Lower lobe of right lung (tissue), 2 donors: ENCODE measurements around the gene DAGLA. TPM values are rescaled to one million over a fixed set of nuclear protein-coding genes. Genes with fewer than 3 reads are reported as not detected.
A peak's percentile ranks its signal among the peaks of the same experiment; 100 is the strongest.
"Not testable (repeated sequence)": the region's sequence is repeated elsewhere in the genome, so short reads cannot be mapped to it uniquely, and the experiment has no call there.

Experiments used
- ATAC-seq, 2 donors: fragments of 200-7000 bp; cut with Tn5 transposase; one replicate each; pipeline ENCODE4 v1.9.1; 2020 to 2022; ENCODE audit warnings: mild to moderate bottlenecking in 2 of 2, moderate library complexity in 2 of 2
- DNase-seq: peaks from one replicate; pipeline ENCODE4 v3.0.0-alpha.2; 2020
- H3K27ac ChIP-seq: fragments of 200-600 bp; one replicate; pipeline ENCODE4 v1.8.0; 2022
- H3K27me3 ChIP-seq: fragments of 200-600 bp; one replicate; pipeline ENCODE4 v1.8.0; 2022; ENCODE audit warnings: low read depth
- H3K36me3 ChIP-seq: fragments of 200-600 bp; one replicate; pipeline ENCODE4 v1.8.0; 2022; ENCODE audit warnings: mild to moderate bottlenecking
- H3K4me1 ChIP-seq: fragments of 200-600 bp; one replicate; pipeline ENCODE4 v1.8.0; 2022
- H3K4me3 ChIP-seq: fragments of 200-600 bp; one replicate; pipeline ENCODE4 v1.8.0; 2022; ENCODE audit warnings: mild to moderate bottlenecking
- H3K9me3 ChIP-seq: fragments of 200-600 bp; one replicate; pipeline ENCODE4 v1.8.0; 2022
- intact Hi-C: fragments of 100-400 bp; cut with DNase I; formaldehyde crosslinking; loops from one replicate; pipeline ENCODE4 v1.11.0; 2022
- total RNA-seq: library from RNA; stranded (reverse); fragmentation: NEBNext Ultra II Directional; extraction: Animal tissue kit (Norgen Biotek cat#: 25700); gene quantifications from one replicate; pipeline ENCODE4 v1.2.1, GENCODE V29; 2021
- TF ChIP-seq, protein P1 (sequence below): fragments of 200-600 bp; IDR thresholded peaks from one replicate; pipeline ENCODE4 v1.8.0; 2022; ENCODE audit warnings: antibody characterized with exemption, mild to moderate bottlenecking
- donor health status: DM: no; HTN: yes; CAD: no; lungs with severe emphysema.

The DAGLA gene
- total RNA-seq, 1 donor from 2014 or later = 7.1 TPM

DNA sequence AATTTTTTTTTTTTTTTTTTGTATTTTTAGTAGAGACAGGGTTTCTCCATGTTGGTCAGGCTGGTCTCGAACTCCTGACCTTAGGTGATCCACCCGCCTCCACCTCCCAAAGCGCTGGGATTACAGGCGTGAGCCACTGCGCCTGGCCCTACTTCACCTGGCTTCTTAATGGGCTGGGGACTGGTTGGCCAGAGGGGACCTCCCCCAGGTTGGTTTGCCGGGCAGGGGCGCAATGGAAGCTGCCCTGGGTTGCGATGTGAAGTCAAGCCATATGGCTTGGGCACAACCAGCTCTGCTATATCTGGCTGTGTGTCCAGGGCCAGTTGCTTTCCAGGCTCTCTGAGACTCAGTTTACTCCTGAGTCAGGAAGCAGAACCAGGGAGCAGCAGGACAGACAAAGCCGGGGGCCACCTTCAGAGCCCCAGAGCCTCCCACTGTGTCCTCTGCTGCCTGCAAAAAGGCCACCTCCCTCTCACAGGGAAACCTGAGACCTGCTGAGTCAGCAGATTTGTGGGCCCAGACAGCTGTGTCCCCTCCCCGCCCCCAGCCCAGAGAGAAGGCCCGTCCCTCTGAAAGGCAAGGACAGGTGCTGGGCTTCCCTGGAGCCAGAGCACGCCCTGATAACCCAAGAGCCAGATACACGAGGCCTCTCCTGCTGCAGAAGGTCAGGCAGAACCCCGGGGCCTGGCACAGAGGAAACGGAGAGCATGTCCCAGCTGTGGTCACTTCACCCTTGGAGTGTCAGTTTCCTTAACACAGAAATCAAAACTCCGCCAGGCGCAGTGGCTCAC is 29.2 kb upstream of the DAGLA start:
- Histone ChIP-seq H3K36me3 (no peaks in the 10 kb centered on the region), H3K9me3 (no peaks in the 10 kb centered on the region), H3K4me3 (no peak overlapping the region), H3K27ac (no peak overlapping the region), H3K27me3 (no peaks in the 10 kb centered on the region), H3K4me1 (peaks cover 9% of the 10 kb centered on the region)
- intact Hi-C loops = no loop called here
- TF ChIP-seq, protein P1, sequence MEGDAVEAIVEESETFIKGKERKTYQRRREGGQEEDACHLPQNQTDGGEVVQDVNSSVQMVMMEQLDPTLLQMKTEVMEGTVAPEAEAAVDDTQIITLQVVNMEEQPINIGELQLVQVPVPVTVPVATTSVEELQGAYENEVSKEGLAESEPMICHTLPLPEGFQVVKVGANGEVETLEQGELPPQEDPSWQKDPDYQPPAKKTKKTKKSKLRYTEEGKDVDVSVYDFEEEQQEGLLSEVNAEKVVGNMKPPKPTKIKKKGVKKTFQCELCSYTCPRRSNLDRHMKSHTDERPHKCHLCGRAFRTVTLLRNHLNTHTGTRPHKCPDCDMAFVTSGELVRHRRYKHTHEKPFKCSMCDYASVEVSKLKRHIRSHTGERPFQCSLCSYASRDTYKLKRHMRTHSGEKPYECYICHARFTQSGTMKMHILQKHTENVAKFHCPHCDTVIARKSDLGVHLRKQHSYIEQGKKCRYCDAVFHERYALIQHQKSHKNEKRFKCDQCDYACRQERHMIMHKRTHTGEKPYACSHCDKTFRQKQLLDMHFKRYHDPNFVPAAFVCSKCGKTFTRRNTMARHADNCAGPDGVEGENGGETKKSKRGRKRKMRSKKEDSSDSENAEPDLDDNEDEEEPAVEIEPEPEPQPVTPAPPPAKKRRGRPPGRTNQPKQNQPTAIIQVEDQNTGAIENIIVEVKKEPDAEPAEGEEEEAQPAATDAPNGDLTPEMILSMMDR = no peak
- DNase-seq (no peak), ATAC-seq (no peak)

DNA sequence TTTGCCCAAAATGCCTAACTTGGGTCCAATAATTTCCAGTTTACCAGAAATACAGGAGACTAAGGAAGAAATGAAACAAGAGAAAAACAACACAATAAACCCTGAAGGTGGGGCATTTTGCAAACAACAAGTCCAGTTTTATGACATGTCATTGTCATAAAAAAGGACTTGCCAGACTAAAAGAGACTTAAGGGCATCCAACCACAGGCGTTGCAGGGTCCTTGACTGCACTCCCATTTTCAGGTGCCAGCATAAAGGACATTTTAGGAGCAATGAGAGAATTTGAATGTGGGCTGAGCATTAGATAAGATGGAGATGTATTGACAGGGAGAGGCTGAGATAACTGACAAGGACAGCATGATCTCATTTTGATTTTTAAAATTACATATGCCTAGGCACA is 28.1 kb upstream of the DAGLA start:
- TF ChIP-seq, protein P1 = no peak
- H3K27ac ChIP-seq = no peak overlapping the region

DNA sequence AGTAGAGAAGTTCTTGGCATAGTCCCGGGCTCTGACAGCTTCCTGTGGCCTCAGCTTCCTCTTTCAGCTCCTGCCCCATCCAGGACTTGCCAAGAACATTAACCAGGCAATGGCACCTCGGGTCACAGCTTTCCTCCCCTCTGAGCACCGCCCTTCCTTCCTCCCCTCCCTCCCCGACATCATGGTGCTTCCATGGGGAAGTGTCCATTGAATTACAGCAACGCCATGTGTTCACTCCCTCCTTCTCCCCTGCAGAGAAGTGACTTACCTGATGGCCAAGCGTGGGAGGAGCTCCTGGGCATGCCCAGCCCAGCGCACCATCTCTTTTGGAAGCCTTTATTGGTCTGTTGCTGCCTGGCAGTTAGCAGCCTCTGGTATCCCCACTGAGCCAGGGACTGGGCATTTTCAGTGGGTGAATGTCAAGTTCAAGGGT is 25.8 kb upstream of the DAGLA start:
- H3K27me3 ChIP-seq = no peaks in the 10 kb centered on the region
- TF ChIP-seq, protein P1 = no peak
- ATAC-seq = peak; percentile 69 to 84
- H3K9me3 ChIP-seq = no peaks in the 10 kb centered on the region
- no peak overlapping the region for H3K4me3 ChIP-seq
- intact Hi-C loops = no loop called here
- H3K27ac ChIP-seq = no peak overlapping the region
- H3K4me1 ChIP-seq = peaks cover 9% of the 10 kb centered on the region
- no peaks in the 10 kb centered on the region for H3K36me3 ChIP-seq
- DNase-seq = peak; percentile 63

More for the DNA sequence above, 28.1 kb upstream of the DAGLA start:
- Histone ChIP-seq H3K27me3 (no peaks in the 10 kb centered on the region), H3K9me3 (no peaks in the 10 kb centered on the region), H3K4me3 (no peak overlapping the region), H3K36me3 (no peaks in the 10 kb centered on the region), H3K4me1 (peaks cover 9% of the 10 kb centered on the region)
- DNase-seq (no peak), ATAC-seq (no peak)
- intact Hi-C loops = no loop called here

DNA sequence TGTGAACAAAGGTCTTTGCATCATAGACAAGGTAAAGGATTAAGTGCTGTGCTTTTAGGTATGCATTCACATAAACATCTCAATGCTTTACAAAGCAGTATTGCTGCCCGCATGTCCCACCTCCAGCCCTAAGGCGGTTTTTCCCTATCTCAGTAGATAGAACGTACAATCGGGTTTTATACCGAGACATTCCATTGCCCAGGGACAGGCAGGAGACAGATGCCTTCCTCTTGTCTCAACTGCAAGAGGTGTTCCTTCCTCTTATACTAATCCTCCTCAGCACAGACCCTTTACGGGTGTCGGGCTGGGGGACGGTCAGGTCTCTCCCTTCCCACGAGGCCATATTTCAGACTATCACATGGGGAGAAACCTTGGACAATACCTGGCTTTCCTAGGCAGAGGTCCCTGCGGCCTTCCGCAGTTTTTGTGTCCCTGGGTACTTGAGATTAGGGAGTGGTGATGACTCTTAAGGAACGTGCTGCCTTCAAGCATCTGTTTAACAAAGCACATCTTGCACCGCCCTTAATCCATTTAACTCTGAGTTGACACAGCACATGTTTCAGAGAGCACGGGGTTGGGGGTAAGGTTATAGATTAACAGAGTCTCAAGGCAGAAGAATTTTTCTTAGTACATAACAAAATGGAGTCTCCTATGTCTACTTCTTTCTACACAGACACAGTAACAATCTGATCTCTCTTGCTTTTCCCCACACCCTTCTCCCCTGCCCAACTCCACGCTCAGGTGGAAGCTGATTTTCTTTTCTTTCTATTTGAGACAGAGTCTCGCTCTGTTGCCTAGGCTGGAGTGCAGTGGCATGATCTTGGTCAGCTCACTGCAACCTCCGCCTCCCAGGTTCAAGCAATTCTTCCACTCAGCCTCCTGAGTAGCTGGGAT is 24.7 kb upstream of the DAGLA start:
- H3K9me3 ChIP-seq, intact Hi-C loops, H3K4me3 ChIP-seq, H3K36me3 ChIP-seq, DNase-seq, H3K27me3 ChIP-seq, H3K27ac ChIP-seq, H3K4me1 ChIP-seq: not testable (repeated sequence)
- peak in 1 of 2 donors; percentile 15 for ATAC-seq

DNA sequence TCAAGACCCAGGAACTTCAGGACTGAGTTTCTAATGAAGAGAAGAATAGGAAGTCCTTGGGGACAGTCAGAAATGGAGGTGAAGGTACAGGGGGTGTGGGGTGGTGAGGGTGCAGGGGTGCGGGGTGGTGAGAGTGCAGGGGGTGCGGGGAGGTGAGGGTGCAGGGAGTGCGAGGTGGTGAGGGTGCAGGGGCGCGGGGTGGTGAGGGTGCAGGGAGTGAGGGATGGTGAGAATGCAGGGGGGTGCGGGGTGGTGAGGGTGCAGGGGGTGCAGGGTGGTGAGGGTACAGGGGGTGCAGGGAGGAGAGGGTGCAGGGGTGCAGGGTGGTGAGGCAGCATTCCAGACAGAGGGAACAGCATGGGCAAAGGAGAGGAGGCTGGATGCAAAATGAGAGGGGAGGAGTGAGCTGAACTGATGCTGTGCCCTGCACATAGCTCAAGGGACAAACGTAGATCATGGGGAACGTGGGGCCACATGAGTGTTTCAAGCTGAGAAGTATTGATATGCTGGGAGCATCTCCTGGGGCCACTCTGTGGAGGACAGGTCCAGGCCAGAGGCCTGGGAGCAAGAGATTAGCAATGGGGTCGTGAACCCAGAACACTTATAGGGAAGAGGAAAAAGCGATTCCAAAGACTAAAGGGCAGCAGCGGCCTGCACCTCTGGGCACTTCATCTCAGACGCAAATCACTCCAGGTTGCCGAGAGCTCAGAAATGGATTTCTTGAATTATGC is 23.7 kb upstream of the DAGLA start:
- no peak overlapping the region for H3K27ac ChIP-seq
- TF ChIP-seq, protein P1 = no peak
- H3K4me1 ChIP-seq = peaks cover 9% of the 10 kb centered on the region
- no peaks in the 10 kb centered on the region for H3K9me3 ChIP-seq
- intact Hi-C loops = no loop called here
- DNase-seq = no peak
- H3K4me3 ChIP-seq = no peak overlapping the region
- H3K27me3 ChIP-seq = no peaks in the 10 kb centered on the region
- no peaks in the 10 kb centered on the region for H3K36me3 ChIP-seq
- ATAC-seq = peak; percentile 33 to 43
